Body of pancreas (tissue), 4 donors: ENCODE data around the gene PSMC5.

Experiments used
- CTCF ChIP-seq, 7 experiments: fragments of 450-650 bp in 4 of 7; fragments of 200-600 bp in 3 of 7; sonication (generic) in 3 of 7; IDR thresholded peaks; one replicate each; pipeline ENCODE4 v1.5.1; 2016 to 2019; ENCODE audit warnings: antibody characterized with exemption in 7 of 7
- POLR2A ChIP-seq, 3 donors: fragments of 450-650 bp; IDR thresholded peaks; one replicate each; pipeline ENCODE4 v1.6.1; 2016; ENCODE audit warnings: antibody characterized with exemption in 3 of 3, mild to moderate bottlenecking in 2 of 3

GRCh38 chr17:63854709-63855108 is 27.5 kb downstream of the PSMC5 start:
- TF ChIP-seq POLR2A (IDR thresholded peaks at IDR 0.05): no peak
- no peak for TF ChIP-seq CTCF (IDR thresholded peaks at IDR 0.05)
